GM19035 (cell line): Measurements from ENCODE around the gene LRRC71.

ENCODE experiments used
- ATAC-seq: cut with Tn5 transposase; IDR thresholded peaks from one replicate; pipeline ENCODE4 v1.9.1; 2021; ENCODE audit not compliant: unreplicated experiment

LRRC71 gene

DNA sequence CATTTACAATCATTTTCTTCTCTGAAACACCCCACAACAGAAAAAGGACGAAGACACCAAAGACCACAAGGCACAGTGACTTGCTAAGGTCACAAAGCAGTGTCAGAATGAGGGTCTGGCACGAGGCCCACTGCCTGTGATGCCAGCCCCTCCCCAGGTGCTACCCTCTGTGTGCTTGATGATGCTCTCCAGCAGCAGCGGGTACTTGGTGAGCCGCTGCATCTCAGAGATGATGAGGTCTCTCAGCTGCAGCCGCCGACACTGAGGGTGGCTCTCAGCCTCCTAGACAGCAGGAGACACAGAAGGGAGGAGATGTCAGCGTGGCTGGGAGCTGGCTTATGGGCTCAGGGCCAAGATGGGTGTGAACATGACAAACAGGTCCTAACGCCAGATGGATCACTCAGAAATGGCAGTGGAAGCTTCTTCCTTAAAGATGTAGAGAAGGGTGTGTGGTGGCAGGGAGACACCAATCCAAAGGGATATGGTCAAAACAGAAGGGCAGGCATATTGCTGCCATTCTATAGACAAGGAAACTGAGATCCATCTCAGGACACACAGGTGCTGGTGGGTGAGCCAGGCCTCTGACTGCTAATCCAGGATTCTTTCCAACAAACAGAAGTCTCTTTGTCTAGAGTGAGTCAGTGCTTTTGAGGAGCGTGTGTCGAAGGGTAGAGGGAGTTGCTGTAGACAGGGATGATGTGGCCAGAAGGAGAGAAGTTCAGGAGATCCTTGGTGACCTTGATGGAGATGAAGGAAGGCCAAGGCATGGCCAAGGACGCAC is 25.6 kb downstream of the LRRC71 start:
- no peak for ATAC-seq

- no peak for ATAC-seq
These were observed 26.7 kb downstream of the LRRC71 start for GRCh38 chr1:156947127-156947526.

DNA sequence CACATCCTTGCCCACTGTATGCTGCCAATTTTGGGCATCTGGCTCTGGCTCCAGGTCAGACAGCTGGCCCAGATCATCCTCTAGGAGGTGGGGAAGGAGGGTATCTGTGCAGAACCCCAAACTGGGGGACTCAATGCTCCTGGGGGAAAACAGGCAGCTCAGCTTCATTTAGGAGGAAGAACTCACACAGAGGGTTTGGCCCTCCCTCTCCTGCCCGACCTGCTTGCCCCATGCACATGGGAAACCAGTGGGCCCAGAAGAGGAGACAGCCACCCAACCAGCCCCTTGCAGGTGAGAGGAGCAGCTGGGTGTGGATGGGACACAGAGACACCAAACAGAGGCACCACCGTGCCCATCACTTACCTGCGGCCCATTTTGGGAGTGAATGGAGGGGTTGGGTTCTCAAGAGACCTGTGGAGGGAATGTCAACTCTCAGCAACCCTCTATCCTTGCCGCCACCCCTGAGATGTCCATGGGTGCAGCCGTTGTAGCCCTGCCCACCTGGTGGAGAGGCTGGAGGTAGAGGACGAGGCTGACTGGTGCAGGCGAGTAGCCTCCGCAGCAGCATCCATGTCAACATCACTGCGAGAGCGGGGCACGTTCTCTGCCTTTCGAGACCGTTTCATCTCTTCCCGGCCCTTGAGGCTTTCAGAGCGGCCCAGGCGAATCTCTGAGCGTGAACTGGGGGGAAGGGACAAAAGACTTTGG is 27.5 kb downstream of the LRRC71 start:
- no peak for ATAC-seq

DNA sequence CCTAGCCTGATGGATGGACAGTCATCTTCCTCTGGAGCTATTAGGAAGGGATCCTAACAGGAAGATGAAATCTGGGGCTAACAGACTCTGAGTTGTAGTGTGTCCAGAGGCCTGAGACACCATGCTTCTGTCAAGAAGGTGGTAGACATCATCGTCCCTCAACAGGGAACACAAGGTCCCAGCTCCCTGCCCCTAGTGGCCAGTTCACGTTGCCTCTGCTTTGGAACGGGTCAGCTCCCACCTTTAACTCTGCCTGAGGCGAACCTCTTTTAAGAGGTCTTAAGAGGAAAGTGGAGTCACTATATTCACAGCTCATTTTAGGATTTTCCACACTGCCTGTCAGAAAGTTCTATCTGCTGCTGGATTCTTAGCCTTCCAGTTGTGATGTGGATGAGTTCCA is 28.3 kb downstream of the LRRC71 start:
- no peak for ATAC-seq

DNA sequence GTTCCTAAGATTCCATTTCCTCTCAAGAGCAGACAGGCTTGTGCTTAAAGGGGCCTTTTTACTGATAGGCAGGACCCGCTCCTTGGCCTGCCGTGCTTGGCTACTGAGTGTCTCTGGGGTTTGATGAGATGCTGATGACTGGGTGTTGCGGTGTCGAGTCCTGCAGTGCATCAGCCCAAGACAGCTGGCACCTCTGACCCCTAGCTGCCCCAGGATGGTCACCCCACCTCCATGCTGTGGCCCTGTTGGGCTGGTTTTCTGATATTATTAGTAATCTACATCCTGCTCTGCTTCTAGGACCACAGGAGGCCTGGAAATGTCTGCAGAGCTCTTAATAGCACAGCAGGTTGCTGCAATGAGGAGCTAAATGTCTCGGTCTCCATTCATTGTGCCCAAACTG is 28.7 kb downstream of the LRRC71 start:
- ATAC-seq, result no peak

- no peak for ATAC-seq
These were observed 30.9 kb downstream of the LRRC71 start for GRCh38 chr1:156951371-156951770.

- no peak for ATAC-seq
These were observed 33.1 kb downstream of the LRRC71 start for GRCh38 chr1:156953571-156953970.

DNA sequence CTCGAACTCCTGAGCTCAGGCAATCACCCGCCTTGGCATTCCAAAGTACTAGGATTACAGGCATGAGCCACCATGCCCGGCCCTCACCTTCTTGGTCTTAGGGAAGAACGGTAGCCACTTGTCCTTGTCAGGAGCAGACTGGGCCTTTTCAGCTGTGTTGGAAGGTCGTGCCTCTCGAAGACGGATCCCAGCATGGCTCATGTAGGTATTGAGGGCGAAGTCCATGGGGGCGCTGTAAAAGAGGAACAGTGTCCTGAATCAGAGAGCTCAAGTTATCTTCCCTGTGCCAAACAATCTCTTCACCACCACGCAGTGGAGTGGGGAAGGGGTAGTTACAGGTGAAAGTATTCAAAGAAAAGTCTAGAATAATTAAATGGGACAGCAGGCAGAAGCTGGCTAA is 35.9 kb downstream of the LRRC71 start:
- no peak for ATAC-seq

DNA sequence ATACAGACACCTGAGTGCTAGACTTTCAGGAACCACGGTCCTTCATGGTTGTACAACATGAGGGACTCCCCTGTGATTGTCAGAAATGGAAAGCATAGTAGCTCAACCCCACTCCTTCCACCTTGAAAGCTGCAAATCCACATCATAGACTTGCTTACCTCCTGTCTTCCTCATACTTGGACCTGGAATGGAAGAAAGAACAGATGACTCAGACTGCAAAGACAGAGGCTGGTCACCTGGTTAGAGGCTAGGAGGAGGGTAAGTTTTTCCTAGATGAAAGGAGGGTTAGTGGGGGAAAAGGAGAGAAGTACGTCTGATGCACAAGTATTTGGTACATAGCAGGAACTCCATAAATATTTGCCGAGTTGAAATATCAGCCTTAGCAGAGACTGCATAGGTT is 37.2 kb downstream of the LRRC71 start:
- no peak for ATAC-seq

- ATAC-seq, result no peak
These were observed 37.8 kb downstream of the LRRC71 start for GRCh38 chr1:156958247-156958714.

GRCh38 chr1:156959414-156959813 is 39.0 kb downstream of the LRRC71 start:
- no peak for ATAC-seq

GRCh38 chr1:156959925-156960324 is 39.5 kb downstream of the LRRC71 start:
- ATAC-seq, result no peak

DNA sequence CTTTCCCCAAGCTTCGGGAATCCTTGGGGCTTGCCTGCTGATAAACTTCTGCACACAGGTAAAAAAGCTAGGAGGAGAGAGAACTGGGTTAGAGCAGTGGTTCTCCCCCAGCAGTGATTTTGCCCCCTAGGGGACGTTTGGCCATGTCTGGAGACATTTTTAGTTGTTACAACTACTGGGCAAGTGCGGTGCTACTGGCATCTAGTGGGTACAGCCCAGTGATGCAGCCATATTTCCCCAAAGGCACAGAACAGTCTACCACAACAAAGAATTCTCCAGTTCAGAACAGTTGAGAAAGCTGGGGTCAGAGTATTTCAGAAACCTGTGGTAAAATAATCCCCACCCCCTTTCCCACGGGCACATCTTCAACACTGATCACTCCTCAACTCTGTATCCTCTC is 41.3 kb downstream of the LRRC71 start:
- ATAC-seq, result no peak

GRCh38 chr1:156963621-156964020 is 43.2 kb downstream of the LRRC71 start:
- no peak for ATAC-seq

GRCh38 chr1:156964441-156964840 is 44.0 kb downstream of the LRRC71 start:
- no peak for ATAC-seq

DNA sequence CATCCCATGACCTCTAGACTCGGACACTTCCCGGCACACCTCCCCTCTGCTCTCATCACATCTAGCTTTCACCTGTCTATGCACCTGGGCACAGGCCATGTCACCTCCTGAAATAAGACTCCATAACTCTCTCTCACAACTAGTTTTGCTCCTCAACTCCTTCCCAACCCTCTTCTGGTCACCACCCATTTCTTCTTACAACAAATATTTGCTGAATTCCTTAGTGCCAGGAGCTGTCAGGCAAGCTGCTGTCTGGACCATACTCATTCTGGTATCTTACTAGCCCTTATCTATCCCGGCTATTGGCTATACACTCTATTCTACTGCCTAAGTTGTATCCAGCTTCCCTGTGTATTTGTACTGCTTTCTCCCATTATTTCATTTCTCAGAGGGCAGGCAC is 49.1 kb downstream of the LRRC71 start:
- ATAC-seq, result no peak

GRCh38 chr1:156970017-156970416 is 49.6 kb downstream of the LRRC71 start:
- ATAC-seq, result no peak

DNA sequence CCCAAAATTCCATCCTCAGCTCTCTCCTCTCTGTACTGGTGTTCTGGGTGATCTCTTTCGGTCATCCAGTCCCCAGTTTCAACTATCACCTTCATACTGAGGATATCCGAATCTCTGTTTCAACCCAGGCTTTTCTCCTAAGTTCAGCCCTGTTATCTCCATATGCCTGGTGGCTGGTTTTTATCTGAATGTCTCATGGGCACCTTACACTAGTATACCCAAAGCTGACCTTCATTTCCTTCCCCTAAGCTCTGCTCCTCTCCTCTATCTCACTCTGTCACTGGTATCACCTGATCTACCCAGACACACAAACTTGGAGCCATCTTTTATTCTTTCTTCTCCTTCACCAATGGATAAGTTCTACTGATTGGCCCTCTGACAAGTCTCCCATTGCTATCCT is 53.0 kb downstream of the LRRC71 start:
- no peak for ATAC-seq

GRCh38 chr1:156975084-156975483 is 54.7 kb downstream of the LRRC71 start:
- no peak for ATAC-seq

DNA sequence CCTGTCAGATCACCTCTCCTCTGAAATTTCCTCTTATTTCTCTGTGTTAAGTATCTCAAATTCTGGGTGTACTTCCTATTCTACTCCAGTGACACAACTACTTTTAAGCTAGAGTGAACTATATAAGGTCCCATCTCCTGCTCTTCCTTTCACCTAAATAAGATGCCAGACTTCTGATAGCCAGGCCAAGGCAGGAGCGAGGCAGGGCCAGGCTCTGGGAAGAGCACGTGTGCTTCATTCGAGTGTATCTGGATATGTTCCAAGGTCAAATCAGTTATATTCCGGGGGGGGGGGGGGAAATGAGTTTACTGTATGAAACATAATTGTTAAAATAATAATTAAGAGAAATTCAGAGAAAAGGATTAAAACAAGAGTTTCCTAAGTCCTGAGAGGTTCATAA is 60.1 kb downstream of the LRRC71 start:
- no peak for ATAC-seq
